ELR (cell line): ENCODE measurements around the gene PHACTR3.

ENCODE experiments used
- DNase-seq: peaks from one replicate; pipeline ENCODE4 v3.0.0-alpha.2; 2015; ENCODE audit warnings: low read depth

Gene PHACTR3

DNA sequence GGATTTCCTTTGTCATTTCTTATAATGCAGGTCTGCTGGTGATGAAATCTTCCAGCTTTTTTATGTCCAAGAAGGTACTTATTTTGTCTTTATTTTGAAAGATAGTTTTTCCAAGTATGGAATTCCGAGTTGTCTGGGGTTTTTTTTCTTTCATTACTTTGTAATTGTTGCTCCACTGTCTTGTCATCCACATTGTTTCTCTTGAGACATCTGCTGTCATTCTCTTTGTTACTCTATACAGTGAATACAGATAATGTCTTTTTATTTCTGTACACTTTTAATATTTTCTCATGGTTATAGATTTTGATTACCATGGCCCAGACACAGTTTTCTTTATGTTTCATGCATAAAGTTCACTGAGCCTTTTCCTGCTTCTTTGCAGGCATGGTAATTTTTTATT, 196.0 kb downstream of the PHACTR3 start:
- no peak for DNase-seq

DNA sequence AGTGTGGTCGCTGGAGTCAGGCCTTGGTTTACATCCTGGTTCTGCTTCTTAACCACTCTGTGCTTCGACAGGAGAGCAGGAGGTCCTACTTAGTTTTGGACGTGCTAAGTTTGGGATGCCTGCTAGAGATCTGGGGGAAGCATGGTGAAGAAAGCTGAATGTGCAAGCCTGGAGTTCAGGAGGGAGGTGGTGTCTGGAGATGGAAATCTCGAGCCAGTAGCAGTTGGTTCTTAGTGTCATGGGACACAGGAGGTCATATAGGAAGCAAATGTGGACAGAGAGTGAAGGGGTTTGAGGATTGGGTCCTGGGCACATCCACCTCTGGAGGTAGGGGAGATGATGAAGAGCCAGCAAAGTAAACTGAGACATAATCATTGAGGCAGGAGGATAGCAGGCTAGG, 197.7 kb downstream of the PHACTR3 start:
- no peak for DNase-seq

DNA sequence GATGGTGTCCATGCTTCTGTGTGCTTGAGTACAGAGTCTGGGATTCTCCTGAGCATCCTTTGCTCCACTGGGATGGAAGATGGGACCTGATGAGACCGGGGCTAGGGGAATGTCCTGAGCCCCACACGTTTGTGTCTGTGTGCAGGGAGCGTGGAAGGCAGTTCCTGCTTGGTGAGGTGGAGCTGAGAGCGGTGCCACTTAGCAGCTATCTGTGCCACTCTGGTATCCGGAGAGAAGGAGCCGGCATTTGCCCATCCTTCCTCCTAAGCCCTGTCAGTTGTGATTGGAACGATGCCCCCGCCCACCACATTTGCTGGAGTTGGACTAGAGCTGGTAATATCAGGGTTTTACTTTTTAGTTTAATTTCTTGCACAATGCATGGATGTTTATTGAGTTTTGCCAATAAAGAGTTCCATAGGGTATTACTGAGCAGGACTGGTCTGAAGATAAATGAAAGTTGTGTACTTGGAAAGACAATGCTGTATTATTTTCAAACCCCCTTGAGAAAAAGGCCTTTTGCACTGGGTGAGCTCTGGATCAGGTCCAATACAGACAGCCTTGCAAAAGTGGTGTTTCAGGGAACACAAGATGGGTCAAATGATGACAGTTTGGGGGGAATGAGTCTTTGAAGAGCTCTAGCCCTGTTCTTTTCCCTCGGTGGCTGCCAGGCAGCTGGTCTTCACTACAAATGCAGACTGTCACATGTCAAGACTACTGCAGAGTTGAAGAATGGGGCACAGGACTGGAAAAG, 198.3 kb downstream of the PHACTR3 start:
- no peak for DNase-seq

DNA sequence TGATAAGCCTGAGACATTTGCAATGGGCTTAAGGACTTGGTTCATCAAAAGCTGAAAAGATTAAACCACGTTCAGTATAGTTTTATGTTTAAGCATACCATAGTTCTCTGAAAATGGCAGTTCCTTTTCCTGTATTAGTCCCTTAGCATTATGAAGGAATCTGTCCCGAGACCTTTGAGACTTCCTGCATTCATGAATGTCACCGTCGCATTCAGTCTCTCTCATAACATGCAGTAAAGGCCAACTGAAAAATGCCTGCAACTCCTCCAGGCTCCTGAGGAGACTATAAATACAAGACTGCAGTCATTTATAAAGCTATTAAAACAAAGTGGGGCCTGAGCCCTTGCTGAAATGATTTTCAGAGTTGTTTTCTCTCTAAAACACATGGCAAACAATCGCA, 200.0 kb downstream of the PHACTR3 start:
- no peak for DNase-seq

DNA sequence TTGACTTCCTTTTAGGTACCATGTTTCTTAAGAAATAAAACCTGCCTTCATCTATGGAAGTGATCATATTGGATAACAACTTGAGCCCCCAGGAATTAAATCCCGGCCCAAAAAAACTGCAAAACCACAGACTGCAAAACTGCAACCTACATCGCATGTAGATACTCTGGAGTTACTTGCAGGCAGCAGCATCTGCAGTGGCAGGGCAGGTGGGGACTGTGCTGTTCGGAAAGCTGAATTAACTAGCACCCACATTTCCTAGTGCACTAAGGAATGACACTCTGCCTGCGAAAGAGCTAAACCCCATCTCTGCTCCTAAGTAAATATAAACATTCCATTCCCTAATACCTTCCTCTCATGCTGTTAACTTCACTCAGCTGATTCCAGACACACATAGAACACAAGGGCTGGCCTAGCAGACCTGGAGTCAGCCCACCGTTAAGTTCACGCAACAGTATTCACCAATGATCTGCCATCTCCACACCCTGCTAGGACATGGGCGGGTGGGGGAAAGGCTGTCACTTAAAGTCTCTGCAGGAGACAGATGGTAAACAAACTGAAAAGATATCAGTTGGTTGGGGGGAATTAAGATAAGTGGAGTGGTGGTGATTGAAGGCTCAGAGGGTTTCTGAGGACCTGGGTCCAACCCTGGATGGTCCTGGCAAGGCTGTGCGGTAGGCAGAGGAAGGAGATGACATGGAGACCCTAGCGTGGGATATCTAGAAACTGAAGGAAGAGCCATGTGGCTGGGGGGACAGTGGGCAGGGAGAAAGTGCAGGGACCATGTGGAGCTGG, 200.7 kb downstream of the PHACTR3 start:
- DNase-seq, result no peak

DNA sequence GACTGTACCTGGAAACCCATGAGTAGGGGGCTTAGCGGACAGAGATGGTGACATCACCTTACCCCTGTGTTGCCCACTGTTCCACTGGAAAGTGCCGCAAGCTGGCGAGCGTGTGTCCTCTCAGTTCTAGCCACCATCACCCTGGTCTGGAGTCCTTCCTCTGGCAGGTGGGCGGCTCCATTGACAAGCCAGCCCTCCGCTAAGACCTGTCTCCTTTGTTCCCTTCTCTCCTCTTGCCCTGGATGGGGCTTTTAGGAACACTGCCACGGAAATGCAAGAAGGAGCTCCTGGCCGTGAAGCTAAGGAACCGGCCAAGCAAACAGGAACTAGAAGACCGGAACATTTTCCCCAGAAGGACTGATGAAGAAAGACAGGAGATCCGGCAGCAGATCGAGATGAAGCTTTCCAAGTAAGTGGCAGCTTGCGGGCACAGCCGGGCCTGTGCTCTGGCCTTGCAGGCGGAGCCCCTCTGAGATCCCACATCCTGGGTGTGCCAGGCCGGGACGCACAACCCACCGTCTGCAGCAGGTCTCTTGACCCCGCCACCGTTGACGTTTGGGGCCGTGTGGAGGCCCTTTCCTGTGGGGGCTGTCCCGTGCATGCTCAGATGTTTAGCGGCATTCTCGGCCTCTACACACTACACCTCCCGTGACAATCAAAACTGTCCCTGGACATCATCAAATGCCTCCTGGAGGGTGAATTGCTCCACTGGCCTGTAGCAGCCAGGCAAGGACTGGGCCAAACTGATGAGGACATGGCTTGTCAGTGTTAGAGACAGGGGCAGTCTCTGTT, 201.6 kb downstream of the PHACTR3 start:
- DNase-seq, result no peak

DNA sequence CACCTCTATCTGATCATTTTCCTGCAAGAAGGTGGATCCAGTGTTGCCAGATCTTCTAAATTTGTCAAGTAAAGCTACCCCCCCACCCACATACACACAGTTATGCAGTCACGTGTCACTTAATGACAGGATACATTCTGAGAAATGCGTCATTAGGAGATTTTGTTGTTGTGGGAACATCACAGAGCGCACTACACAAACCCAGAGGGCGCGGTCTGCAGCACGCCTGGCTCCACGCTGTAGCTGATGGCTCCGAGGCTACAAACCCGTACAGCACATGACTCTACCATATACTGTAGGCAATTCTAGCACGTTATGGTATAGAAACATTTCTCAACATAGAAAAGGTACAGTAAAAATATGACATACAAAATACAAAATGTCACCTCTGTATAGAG, 202.2 kb downstream of the PHACTR3 start:
- DNase-seq, result no peak

DNA sequence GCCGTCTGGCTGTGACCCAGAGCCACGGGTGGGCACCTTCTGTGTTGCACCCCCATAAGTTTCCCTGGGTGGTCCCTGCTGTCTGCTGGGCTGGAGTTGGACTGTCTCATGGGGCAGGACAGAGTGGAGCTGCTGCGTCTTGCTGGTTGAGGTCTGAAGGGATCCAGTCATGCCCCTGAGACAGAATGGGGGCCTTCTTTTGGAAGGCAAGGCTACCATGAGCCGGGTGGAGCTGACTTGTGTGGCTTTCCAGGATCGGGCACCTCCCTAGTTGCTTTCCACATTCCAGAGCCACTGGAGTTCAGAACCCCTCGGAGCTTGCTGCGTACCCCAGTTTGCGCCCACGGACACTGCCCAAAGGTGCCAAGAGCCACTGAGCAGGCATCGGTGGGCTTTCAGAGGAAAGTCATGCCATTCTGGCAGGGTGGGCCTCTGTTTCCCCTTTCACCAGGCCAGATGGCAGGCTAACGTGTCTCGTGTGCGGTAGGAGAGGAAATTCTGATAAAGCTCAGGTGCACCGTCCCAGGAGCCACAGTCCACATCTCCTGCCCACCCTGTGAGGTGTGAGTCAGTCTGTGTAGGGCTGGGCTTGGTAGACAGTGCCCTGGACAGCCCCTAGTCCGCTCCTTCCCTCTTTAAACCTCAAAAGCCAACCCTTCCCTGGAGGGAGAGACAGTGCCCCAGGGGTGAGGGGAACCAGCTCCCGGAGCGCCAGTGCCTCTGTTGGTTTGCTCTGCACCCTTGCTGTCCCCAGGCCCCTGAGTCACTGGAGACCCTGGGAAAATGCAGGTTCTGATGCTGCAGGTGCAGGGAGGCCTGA, 203.8 kb downstream of the PHACTR3 start:
- DNase-seq, result no peak

DNA sequence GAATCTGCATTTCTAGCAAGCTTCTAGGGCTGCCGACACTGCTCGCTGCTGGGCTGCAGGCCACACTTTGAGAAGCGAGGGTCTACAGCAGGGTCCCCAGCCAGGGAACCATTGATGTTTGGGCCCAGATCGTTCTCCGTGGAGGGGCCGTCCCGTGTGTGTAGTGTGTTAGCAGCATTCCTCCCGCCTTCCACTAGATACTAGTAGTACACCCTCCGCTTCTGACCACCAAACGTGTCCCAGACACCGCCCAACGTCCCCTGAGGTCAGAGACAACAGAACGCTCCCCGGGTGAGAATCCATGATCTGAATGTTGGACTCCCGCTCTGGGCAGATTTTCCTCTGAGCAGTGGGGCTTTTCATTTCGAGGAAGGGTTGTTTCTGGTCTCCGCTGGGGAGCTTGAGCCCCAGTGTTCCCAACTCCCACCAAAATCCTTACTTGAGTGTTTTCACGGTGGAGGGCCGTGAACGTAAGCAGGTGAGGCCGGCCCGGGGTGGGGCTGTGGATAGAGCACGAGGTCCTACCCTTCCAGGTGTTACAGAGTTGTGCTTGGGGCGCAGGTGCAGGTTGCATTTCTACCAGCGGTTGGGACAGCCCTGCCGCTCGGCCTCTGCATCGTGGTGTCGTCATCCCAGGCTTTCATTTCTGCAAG, 204.5 kb downstream of the PHACTR3 start:
- no peak for DNase-seq

DNA sequence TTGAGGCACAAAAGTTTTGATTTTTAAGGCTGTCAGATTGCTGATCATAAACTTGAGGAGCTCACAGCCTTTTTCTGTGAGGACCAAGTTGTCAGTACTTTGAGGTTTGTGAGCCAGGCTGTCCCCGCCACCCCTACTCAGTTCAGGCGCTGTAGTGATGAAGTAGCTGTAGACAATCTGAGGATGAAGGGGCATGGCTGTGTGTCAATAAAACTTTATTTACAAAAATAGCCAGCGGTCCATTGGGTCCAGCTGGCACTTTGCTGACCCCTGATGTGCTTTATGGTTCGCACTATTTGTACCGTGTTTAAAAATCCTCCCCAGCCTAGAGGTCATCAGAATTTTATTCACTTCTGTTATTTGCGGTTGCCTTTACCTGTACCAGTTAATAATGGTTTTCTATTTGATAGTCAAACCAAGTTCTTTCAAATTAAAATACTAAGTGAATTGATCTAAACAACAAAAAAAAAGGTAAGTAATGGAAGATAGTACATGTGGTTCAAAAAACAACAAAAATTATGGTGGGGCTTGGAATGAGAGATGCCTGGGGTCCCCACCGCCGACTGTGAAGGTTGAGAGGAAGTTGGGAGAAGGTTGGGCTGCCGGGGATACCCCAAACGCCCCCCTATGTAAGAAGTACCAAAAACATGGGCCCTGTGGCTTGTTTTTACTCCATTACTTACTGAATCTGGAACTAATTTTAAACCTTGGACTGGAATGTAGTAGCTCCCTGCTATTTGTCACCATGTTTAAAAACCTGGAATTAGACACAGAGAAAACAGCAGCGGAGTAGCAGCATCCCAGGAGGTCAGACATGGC, 205.5 kb downstream of the PHACTR3 start:
- no peak for DNase-seq

DNA sequence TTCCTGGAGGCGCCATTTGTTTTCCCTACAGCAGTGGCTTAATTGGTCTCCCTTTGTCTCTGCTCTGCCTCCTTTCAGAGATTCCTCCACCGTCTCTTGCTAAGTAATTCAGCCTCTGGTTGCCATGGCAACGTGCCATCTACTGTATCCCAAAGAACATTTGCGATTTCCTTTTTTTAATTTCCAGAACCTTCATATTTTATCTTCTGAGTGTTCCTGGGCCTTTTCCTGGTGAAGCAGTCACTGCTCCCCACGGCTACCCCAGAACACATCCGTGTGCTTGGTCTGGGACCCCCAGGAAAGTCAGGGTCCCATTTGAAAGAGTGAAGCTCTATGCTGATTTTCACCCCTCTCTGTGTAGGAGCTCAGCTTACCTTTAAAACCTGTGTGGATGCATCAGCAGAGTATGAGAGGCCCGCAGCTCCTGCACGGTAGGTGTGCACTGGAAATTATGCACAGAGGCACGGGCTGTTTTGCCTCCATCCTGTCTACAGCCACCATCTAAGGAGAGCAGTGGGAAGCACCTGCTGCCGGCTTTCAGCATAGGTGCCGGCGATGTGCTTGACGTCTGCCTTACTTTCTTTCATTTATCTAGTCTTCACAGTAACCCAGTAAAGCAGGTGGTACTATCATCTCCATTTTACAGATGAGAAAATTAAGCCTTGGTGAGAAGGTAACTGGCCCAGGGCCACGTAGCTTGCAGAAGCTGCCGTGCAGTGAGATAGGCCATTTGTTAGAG, 206.3 kb downstream of the PHACTR3 start:
- no peak for DNase-seq

DNA sequence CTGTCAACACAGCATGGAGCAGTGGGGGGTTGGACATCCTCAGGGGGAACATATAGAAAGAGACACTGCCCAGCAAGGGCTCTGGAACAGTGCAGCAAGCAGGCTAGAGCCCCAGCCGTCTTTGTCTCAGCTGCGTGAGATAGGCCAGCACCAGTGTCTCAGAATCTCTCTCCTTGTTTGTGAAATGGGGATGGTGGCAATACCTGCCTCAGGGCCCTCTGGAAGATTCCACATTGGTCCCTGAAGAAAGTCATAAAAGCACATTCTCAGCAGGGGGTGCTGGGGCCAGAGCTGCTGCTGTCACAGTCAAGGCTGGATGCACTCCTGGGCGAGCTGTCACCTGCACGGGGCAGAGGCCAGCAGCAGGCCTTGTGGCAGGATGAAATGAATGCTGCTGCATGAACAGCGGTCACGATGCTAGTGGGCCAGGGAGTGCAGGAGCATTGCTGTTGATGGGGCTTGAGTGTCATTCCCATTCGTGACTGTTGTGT, 207.4 kb downstream of the PHACTR3 start:
- DNase-seq, result no peak

DNA sequence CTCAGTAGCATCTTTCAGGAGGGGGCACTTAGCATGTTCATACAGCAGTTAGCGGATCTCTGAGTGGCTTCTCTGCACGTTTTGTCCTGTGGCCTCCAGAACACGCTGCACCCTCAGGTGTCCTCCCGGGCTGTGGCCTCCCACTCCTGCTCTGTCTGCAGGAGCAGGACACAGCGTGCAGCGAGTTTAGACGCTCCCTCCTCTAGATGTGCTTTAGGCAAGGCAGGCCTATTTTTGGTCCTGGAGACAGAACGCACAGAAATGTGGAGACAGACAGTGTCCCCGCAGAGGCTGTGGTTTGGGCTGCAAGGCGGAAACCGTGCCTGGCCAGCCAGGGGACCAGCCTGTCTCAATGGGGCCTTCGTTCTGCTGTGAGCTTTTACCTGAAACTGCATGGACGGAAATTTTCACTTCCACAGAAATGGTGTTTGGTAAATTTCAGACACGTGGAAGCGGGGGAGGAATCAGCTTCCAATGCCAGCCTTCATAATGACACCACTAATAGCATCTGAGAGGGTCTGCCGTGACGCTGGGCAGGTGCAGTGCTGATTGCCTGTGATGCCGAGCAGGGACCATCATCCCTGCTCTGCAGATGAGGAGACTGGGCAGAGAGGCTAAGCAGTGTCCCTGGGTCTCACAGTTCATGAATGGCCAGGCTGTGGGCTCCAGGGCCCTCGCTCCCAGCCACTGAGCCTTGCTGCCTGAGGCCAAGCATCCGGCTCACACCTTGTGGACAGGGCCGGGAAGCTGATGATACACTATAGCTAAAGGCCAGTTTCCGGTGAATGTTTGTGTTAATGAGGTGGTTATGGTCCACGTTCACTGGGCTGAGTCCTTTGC, 208.2 kb downstream of the PHACTR3 start:
- no peak for DNase-seq

DNA sequence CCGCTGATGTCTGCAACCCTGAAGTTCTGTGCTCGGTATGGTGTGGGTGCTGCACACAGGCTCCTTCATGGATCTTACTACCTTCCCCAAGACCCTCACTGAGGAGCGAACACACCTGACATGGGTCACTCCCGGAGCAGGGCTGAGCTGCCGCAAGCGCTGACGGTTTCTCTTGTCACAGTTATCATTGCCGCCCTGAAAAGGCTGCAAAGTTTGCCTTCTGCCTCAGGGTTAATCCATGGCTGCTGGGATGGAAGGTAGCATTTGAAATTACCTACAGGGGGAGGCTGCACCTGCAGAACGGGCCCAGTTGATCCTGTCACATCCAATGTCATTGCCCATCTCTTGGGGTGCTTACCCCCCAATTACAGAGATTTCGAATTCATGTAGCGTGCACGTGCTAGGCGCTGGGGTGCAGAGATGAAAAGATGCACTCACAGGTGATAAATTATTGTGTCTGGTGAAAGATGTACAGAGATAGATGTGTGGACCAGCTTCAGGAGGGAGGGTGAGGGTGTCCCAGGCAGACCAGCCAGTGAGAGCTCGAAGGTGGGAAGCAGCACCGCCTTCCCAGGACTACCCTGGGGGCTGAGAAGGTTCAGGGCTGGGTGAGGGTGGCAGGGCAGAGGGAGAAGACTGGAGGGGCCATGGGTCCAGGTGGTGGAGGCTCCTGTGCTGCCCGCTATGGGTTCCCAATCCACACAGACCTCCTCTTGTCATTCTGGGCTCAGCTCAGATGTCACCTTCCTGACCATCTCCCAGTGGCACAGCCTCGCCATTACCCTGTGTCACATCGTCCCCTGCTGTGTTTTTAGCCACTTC, 209.0 kb downstream of the PHACTR3 start:
- DNase-seq, result no peak

DNA sequence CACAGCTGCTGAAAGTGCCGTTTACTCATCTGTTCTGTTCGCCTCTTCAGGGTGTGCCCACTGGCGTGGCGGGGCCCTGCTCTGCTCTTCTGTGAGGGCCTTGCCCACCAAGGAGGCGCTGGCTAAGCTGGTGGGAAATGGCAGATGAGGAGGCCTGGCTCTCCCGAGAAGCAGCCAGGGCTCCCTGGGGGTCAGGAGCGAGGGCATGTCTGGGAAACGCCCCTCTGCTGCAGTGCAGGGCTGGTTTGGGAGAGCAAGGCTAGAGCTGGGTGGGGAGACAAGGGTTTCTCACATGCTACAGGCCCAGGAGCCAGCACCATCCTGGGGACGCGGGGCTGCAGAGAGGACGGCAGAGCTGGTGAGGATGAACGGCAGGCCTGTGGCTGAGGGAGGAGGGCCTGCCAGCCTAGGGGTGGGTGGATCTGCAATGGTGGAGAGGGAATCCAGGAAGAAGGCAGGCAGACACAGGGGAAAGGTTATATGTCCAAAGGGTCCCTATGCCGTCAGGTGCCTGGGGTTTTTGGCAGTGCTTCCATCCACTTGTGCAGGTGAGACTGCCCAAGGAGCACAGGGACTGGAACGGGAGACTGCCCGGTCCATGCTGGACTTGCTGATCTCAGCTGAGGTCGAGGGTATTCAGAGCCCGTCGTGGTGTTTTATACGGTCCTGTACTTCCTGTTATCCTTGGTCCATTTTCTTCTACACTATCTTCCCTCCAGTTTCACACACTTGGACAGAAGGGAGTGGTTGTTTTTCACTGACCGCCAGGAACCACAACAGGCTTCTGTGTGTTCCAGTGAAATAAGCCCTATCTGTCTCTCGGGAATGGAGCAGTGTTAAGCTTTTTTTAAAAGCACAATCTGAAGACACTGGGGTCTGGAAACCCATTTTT, 209.9 kb downstream of the PHACTR3 start:
- DNase-seq, result no peak

DNA sequence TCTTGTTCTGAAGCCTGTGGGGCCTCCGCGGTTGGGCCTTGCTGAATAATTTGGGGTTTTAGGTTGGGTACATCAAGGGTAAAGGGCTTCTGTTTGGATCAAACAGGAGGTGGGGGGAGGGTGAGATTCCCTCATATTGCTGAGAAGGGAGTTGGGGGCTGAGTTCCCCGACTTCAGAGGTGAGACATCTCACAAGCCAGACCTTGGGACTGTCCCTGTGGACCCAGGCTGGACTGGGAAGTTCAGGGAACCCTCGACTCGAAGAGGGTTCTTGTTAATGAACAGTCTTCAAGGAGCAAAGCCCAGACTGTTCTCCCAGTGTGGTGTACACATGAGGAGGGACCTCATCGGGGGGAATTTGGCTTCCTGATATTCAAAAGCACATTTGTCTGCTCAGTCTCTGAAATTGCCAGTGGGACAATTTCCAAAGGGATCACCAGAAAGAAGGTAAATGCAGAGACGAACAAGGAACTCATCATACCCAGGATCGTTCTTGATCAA, 210.6 kb downstream of the PHACTR3 start:
- no peak for DNase-seq
